Hematopoietic multipotent progenitor cell (in vitro differentiated cells): Measurements from ENCODE around the gene NTN4. TPM values are rescaled to one million over a fixed set of nuclear protein-coding genes. Genes with fewer than 3 reads are reported as not detected.
"Not testable (repeated sequence)": the region's sequence is repeated elsewhere in the genome, so short reads cannot be mapped to it uniquely, and the experiment has no call there.

ENCODE experiments used
- DNase-seq, 3 donors: peaks; one replicate each; pipeline ENCODE4 v3.0.0-alpha.2; 2011 to 2015; ENCODE audit warnings: low read depth in 2 of 3, low spot score in 2 of 3
- total RNA-seq: library from RNA; depleted of rRNA; stranded (reverse); fragments of >200 nt; gene quantifications from one replicate; pipeline ENCODE4 v1.2.3, GENCODE V29; 2012

Gene NTN4
- total RNA-seq, 1 donor, result under 0.01 TPM

- no peak for DNase-seq
These were observed 12.1 kb upstream of the NTN4 start for GRCh38 chr12:95802482-95803270.

DNA sequence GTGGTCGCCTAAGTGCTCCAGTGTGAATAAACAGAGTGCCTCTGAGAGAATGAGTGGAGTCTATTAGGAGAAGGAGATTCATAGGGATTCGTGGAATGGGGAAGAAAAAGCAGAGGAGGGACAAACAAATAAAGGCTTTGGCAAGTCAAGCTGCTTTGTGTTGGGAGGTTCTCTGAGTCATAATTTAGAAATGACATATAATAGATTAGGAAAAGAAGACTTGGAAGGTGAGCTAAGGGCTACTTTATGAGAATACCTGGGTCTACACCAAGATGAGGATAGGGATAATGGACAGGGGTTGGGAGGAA is 6.4 kb upstream of the NTN4 start:
- DNase-seq, result no peak

DNA sequence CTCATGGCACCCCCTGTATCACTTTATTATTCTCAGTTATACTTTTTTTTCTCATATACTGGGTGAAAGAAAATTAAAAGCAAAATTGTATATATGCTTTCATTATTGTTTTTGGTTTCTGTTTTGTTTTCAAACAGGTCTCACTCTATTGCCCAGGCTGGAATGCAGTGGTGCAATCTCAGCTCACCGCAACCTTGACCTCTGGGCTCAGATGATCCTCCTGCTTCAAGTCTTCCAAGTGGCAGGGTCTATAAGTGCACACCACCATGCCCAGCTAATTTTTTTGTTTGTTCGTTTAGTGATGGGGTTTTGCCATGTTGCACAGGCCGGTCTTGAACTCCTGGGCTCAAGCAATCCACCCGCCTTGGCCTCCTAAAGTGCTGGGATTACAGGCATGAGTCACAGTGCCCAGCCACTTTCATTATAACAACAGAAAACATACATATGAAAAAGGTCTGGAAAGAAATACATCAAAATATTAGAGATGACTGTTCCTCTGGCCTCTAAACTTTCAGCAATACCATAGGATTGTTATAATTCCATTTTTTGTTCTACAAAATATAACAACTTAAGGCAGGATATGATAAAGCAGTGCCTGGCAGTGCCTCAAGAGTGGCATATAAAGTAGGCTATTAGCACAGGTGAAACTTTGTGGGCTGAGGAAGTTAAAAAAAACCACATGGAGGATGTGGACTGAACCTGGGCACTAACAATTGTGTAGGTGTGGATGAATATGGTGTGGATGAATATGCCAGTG is 5.8 kb upstream of the NTN4 start:
- no peak for DNase-seq

DNA sequence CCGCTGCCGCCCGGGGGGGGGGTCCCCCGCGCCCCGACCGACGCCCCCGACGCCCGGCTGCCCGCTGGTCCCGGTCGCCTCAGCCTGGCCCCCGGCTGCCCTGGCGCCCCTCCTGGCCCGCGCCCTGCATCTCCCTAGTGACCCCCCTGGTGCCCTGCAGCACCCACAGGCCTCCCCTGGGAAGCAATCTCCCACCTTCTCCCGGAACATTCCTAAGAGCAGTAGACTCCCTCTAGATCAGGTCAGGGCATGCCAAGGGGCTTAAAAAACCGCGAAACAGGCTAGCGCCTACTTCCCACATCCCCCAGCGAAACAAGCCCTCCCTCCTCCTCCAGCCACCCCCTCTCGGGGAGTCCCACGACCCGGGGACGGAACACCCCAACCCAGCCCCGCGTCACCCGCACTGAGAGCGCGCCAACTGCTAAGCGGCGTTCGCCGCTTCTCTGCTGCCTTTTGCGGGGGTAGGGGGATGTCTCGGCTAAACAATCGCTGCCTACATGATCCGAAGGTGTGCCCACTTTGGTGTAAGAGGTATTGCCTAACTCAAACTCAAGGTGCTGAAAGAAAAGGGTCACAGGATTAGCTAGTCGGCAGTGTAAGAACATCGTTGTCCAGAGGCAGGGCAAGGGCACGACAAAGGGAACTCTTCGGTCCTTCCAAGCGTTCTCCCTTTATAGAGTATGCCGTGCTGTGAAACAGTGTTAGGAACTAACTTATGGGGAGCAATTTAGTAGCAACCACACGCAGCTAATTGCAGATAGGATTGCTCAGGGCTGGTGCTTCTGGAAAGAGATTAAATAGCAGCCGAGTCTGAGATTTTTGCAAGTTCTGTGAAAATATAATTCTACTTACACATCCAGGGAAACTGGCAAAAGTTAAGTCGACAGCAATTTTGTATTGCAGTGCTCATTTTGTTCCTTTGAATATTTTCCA is 619 bp upstream of the NTN4 start:
- peak in 1 of 3 donors; percentile 51 for DNase-seq

DNA sequence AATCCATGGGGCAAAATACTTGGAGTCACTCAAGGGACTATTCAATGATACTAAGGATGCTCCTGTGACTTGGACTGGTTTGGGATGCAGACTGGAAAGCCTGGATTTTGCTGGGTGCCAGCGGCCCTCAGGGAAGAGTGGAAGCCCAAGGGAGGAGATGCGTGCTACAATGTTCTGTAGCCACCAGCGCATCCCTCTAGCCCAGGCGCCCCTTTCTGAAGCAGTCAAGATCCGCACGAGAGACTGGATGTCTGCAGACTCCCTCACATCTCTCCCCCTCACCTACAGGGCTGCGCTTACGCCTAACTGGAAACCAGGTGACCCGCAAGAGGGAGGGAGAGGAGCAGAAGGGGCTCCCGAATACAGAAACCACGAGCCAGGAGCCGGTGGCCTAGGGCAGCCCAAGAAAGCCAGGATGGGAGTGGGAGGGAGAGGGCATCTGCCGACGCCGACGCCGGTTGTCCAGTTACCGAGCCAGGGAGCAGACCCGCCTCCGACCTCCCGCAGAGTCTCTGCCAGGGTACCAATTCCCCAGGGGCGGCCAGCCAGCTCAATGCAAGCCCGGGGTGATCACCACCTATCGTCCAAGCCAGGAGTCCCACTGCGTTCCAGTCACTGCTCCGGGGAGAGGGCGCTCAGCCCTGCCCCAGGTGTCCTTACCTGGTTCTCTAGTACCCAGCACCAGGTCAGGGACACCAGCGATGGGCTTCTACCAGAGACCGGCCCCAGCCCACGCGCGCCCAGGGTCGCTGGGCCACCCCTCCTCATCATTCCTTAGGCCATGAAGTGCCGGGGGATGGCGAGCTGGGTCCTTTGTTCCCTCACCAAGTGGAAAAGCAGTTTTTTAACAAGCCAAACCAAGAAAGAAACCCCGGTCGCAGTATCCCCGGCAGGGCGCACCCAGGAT is 1.2 kb downstream of the NTN4 start:
- no peak for DNase-seq

GRCh38 chr12:95788637-95789036 is 1.9 kb downstream of the NTN4 start:
- DNase-seq, result no peak

DNA sequence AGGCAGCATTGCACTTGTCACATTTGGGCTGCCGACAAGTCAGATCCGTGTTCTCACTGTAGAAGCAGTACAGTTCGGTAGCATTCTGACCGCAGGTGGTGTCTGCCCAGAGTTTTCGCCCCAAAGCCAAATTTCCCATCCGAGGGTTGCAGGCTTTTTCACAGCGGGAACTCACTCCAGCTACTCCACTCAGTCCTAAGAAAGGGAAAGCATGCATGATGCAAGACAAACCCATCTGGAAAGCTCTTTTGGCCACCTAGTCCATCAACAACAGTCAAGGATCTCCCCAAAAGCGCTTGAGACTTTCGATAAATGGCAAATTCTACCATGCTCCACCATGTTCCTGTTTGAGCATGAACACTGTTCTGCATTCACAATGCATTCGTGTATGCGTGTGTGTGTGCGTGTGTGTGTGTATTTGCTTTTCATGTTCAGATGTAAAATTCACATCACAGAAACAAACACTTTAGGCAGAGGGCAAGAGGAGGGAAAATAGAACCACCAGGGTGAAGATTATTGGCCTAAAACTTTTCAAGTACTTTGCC is 3.2 kb downstream of the NTN4 start:
- no peak for DNase-seq

GRCh38 chr12:95784915-95785314 is 5.6 kb downstream of the NTN4 start:
- DNase-seq, result no peak

DNA sequence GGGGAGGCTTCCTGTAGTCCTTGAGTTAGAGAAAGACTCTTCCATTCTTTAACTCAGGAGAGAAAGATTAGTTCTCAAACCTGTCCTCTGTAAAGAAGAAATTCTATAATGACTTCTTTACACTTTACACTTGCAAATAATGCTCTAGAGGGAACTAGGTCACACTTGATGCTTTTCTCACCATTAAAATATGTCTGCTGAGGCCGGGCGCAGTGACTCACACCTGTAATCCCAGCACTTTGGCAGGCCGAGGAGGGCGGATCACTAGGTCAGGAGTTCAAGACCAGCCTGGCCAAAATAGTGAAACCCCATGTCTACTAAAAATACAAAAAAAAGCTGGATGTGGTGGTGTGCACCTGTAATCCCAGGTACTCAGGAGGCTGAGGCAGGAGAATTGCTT is 6.3 kb downstream of the NTN4 start:
- no peak for DNase-seq

DNA sequence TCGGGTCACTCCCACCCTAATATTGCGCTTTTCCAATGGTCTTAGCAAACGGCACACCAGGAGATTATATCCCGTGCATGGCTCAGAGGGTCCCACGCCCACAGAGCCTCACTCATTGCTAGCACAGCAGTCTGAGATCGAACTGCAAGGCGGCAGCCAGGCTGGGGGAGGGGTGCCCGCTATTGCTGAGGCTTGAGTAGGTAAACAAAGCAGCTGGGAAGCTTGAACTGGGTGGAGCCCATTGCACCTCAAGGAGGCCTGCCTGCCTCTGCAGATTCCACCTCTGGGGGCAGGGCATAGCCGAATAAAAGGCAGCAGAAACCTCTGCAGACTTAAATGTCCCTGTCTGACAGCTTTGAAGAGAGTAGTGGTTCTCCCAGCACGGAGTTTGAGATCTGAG is 15.1 kb downstream of the NTN4 start:
- DNase-seq, result not testable (repeated sequence)

DNA sequence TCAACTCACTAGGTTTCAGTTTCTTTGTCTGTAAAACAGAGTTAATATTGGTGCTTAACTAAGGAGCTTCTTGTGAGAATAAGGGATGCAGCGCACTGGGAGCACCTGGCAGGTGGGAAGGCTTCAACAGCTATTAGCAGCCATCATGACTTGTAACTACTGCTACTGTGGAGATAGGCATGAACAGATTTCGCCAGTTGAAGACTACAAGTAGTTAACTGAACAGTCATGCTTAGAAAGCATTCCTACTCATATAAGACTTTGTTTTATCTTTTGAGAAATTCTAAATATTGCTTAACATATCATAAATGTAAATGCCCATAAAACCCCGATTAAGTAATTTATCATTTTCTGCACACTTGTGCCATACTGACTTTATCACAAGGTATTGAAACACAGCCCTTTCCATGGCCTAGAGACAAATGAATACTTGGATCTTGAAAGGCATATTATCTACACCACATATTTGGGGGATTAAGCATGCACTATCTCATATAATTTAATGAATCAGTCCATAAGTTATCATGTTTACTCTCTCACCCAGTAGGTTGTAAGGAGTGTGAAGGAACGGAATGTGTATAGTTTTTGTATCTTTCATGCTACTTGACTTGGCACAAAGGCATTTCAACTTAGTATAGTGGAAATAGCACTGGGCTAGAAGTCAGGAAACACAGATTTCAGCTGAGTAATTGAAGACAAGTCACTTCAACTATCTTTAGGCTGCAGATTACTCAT is 16.1 kb downstream of the NTN4 start:
- no peak for DNase-seq

GRCh38 chr12:95773320-95773719 is 17.2 kb downstream of the NTN4 start:
- no peak for DNase-seq

- no peak for DNase-seq
These were observed 22.9 kb downstream of the NTN4 start for GRCh38 chr12:95767703-95768102.

DNA sequence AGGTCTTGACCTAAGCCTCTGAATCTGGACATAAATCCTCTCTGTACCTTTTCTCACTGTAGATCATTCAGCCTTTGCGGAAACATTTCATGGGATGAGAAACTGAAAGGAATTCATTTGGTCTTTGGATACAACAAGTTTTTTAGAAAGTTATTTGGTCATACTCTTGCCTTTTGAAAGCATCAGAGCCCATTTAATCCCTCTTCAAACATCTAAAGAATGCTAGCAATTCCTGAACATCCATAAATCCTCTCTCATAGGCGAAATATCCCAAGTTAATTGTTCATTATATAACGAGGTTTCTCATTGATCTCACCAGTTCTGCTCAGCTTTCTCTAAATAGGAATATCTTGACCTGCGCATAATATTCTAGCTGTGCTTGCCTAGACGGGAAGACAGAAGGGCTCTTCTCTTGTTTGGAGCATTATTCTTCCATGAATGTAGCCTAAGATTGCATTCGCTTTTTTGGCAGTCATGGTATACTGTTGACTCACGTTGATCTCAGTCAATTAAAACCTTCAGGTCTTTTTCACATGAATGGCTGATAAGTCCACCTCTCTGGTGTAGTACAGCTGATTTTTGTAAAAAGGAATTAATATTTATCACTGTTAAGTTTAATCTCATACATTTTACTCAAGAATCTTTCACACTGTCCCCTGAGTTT is 24.1 kb downstream of the NTN4 start:
- DNase-seq, result no peak

DNA sequence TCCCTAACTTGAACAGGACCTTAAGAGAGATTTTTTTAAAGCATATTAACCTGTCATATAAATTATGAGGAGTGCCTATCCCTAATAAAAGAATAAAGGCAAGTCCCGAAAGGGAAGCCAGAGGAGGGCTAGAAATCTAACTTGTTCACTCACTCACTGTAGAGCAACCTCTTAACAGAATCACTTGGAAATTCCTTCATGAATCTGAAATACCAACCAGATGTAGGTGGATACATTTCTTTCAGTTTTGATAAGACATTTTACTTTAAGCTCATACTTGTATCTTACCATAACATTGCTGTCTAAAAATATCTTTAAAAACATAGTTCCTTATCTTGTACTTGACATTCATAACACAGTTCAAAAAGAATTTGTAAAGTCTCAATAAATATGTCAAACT is 25.7 kb downstream of the NTN4 start:
- no peak for DNase-seq

GRCh38 chr12:95763809-95764253 is 26.7 kb downstream of the NTN4 start:
- no peak for DNase-seq

GRCh38 chr12:95762123-95762785 is 28.3 kb downstream of the NTN4 start:
- no peak for DNase-seq

DNA sequence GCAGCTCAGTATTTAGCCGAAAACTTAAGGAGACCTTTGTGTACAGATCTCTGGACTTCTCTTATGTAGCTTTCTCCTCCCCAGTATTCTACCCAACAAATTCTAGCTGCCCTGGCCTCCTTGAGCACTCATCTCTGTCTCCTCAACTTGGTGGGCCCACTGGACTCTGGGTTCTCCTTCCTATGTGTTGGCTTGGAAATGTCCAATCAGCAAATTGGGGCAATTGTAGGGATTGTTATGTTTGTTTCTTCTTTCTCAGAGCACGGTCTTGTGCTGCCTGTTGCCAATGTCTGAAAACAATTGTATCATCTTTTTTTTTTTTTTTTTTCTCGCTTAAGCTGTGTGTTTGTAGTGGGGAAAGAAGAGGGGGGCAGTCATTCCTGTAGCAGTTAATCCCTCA is 30.2 kb downstream of the NTN4 start:
- DNase-seq, result no peak
